ENCODE data around the gene SHISA5.

Gene SHISA5

GRCh38 chr3:48445277-48445882 lies 58.6 kb downstream of the SHISA5 start:
- no peak for TF ChIP-seq CTCF (conservative IDR thresholded peaks at IDR 0.05; ENCODE audit: low read depth, low read length)
- no peak for DNase-seq (ENCODE audit: low read depth)
- no peak overlapping the region for H3K4me3 ChIP-seq (ENCODE audit: low read depth, low read length)

DNA sequence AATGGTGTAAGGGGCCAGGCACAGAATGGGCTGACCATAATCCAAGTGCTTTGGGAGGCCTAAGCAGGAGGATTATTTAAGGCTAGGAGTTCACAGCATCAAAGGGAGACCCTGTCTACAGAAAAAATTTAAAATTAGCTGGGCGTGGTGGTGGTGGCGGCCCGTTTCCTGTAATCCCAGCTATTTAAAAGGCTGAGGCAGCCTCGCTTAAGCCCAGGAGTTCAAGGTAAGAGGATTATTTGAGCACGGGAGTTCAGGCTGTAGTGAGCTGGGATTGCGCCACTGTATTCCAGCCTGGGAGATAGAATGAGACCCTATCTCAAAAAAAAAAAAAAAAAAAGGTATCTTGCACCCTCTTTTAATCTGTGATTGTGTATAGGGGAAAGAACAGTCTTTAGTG lies 62.0 kb downstream of the SHISA5 start:
- no peak for DNase-seq (ENCODE audit: low read depth)
- no peak for TF ChIP-seq CTCF (conservative IDR thresholded peaks at IDR 0.05; ENCODE audit: low read depth, low read length)
- H3K4me3 ChIP-seq (ENCODE audit: low read depth, low read length): no peak overlapping the region

- no peak for TF ChIP-seq CTCF (conservative IDR thresholded peaks at IDR 0.05; ENCODE audit: low read depth, low read length)
- peak overlapping the region; percentile 76 for H3K4me3 ChIP-seq (ENCODE audit: low read depth, low read length)
- peak; percentile 42 for DNase-seq (ENCODE audit: low read depth)
Measured at GRCh38 chr3:48440590-48440958, 63.4 kb downstream of the SHISA5 start.

DNA sequence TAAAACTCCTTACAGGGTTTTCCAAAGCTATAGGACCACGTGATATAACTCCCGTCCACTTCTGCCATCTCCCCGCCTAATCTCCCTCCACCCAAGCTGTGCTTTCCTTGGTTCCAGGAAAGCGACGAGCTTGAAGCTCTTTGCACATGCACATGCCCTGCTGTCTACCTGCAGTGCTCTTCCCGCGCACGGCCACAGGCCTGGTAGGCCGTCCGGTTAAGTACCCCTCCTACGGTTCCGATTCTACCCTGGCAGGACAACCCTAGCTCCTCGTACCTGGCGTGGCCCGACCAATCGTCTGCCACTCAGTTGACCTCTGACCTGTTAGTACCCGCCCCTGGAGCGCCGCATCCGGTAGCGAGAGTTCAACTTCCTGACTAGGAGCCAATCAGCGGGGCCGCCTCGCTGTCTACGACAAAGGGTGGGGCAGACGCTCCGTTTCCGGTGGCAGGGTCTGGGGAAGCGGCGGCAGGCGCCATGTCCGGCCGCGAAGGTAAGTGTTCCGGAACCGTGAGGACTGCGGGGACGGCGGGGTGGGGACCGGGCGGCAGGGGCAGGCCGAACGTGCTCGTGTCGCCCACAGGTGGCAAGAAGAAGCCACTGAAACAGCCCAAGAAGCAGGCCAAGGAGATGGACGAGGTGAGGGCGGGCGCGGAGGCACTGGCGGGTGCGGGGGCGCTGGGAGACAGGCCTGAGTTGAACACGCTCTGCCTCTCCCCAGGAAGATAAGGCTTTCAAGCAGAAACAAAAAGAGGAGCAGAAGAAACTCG lies 64.0 kb downstream of the SHISA5 start, which contains the start of the genes CCDC51 and TMA7:
TSS of gene CCDC51 (minus strand) at position 300 of the 770 bp plus-strand sequence. CDS start 4,991 bp downstream, outside the sequence.
TSS of gene TMA7 (plus strand) at position 438 of the 770 bp plus-strand sequence. CDS start at position 478, 40 bp downstream.
- DNase-seq (ENCODE audit: low read depth): peak; percentile 97
- H3K4me3 ChIP-seq (ENCODE audit: low read depth, low read length): peak within 1 kb of the TSS; percentile 76
- TF ChIP-seq CTCF (conservative IDR thresholded peaks at IDR 0.05; ENCODE audit: low read depth, low read length): no peak

DNA sequence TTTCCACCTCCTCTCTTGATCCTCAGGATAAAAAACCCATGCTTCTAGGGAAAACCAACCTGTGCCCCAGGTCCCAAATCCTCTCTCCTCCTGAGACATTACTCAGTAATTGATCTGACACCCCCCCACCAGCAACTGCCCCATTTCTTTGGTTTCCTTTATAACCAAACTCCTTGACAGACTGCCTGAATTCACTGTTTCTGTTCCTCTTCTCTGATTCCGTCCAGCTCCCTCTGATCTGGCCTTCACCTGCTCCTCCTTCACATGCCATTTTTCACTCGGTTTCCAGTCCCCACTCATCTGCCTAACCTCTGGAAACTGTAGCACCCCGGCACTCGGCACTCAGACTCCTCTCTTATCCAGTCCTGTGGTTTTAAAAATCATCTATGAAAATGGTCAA lies 66.2 kb downstream of the SHISA5 start:
- no peak for DNase-seq (ENCODE audit: low read depth)
- no peak for TF ChIP-seq CTCF (conservative IDR thresholded peaks at IDR 0.05; ENCODE audit: low read depth, low read length)
- no peak overlapping the region for H3K4me3 ChIP-seq (ENCODE audit: low read depth, low read length)

DNA sequence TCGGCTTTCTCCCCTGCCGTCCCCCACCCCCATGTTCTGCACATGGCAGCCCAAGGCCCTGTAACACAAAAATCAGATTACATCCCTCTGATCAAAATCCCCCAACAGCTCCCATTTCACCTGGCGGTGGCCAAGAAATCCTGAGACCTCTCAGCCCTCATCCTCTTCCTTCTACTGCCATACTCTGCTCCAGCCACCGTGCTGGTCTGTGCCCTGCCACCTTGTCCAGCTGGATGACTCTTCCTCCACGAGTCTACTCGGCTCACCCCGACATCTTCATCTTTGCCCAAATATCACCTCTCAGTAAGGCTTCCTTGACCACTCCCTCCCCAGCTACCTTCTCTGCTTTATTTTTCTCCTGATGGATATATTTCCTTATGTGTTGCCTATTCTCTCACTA lies 67.1 kb downstream of the SHISA5 start:
- no peak for TF ChIP-seq CTCF (conservative IDR thresholded peaks at IDR 0.05; ENCODE audit: low read depth, low read length)
- H3K4me3 ChIP-seq (ENCODE audit: low read depth, low read length): no peak overlapping the region
- no peak for DNase-seq (ENCODE audit: low read depth)

DNA sequence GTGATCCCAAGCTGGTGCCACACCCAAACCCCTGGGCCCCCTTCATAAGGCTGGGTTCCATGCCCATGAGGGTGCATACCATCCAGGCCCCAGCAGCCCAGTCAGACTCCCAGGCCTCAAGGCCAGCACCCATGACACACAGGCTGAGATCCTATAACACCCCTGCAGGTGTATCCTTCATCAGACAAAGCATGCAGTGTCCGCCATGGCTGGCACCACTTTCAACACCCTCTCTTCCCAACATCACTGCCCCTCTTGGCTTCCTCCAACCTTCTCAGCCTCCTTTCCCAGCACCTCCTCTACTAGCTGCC lies 67.5 kb downstream of the SHISA5 start:
- no peak for TF ChIP-seq CTCF (conservative IDR thresholded peaks at IDR 0.05; ENCODE audit: low read depth, low read length)
- H3K4me3 ChIP-seq (ENCODE audit: low read depth, low read length): no peak overlapping the region

More for the DNA sequence above, 67.5 kb downstream of the SHISA5 start:
- DNase-seq (ENCODE audit: low read depth): no peak
